HG03280 (cell line): ENCODE results near the gene MARCHF3.
"Not testable (repeated sequence)": the region's sequence is repeated elsewhere in the genome, so short reads cannot be mapped to it uniquely, and the experiment has no call there.

Experiments used
- ATAC-seq: cut with Tn5 transposase; IDR thresholded peaks from one replicate; pipeline ENCODE4 v1.9.1; 2021; ENCODE audit warnings: mild to moderate bottlenecking, moderate library complexity; ENCODE audit not compliant: unreplicated experiment

Gene MARCHF3, protein sequence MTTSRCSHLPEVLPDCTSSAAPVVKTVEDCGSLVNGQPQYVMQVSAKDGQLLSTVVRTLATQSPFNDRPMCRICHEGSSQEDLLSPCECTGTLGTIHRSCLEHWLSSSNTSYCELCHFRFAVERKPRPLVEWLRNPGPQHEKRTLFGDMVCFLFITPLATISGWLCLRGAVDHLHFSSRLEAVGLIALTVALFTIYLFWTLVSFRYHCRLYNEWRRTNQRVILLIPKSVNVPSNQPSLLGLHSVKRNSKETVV

DNA sequence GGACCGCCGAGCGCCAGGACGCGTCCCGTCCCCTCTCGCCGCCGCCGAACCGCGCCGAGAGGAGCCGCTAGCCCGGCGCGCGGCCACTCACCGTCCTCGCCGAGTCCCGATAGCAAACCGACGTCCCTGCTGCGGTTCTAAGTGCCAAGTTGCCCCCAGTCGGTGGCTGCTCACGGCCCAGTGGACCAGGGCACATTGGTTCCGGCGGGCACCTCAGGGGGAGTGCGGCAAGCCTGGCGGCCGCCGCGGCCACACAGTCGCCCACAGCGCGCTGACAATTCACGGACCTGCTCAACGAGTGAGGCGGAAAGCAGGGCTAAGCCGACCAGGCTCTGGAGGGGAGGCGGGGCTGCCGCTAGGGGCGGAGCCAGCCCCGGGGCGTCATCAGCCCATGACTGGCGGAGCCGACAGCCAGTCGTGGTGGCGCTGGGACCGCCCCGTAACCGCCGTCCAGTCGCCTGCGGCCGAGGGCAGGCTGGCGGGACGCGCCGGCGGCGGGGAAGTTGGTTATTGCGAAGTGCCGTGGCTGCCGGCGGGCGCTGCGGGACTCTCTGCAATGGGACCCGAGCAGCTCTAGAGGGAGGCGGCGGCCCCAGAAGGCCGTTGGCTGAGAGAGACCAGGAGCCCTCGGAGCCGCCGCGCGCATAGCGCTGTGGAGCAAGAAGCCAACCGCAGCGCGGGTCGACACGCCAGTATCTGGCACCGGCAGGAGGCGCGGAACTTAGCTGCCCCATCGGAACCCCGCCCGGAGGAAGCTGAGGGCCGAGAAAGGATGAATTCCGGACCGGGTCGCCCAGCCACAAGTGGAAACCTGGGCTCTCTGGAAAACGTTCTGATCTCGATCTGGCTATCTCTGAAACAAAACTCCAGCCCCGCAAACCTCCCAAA, at the start of gene MARCHF3:
Gene MARCHF3 (minus strand): TSS at position 300 of the 888 bp plus-strand sequence. CDS start 112,387 bp downstream, outside the sequence.
- ATAC-seq = peak; percentile 97

- no peak for ATAC-seq
These were observed 49.7 kb upstream of the MARCHF3 start for GRCh38 chr5:127079994-127080491.

- ATAC-seq = no peak
These were observed 47.0 kb upstream of the MARCHF3 start for GRCh38 chr5:127077366-127077765.

DNA sequence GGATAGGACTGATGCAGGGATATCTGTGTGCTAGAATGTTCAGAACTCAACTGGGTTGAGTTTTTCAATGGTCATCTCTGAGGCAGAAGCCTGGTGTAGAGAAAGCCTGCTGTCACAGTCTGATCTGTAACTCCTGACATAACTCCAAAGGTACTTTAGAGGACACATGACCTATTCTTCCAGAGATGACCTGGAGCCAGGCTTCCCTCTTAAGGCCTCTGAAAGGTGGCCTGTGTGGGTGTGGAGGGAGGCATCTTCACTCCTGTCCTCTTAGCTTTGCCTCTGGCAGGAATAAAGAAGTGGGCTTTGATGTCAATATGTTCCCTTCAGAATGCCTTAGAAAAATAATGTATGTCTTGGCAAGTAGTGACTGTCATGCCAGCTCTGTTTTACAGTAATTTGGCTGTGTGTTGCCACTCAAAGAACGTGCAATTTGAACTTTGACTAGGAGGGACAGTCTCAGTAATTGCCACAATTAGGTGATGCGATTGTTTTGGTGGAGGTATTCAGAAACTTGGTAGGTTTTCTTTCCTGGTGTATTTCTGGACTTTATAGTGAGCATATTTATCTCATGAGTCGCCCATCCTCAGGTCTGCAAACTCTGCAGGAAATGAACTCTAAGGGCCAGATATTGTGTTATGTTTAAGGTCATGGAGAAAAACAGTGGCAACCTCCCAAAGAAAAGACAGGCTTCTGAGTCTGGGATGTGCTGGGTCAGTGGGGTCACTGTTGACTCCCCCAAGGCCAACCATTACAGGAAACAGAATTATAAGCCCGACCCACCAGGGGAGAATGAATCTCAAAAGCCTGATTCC, 46.2 kb upstream of the MARCHF3 start:
- no peak for ATAC-seq

DNA sequence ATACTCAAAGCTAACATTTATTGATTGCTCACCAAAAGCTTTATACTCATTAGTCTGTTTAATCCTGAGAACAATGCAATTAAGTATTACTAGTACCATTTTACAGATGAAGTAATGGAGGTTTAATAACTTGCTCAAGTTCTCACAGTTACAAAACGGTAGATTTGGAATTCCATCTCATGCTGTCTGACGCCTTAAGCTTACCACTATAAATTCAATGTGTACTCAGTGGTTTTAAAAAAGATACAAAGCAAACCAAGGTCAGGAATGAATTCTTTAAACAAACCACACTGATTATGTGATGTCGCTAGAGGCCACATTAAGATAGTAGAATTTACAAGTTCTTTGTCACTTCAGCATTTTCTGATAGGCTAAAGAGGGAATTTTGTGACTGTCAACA, 44.1 kb upstream of the MARCHF3 start:
- no peak for ATAC-seq

- ATAC-seq = peak; percentile 100
These were observed 42.8 kb upstream of the MARCHF3 start, which contains the start of gene C5orf63 for GRCh38 chr5:127072861-127073846. Gene C5orf63 (minus strand): TSS chr5:127073502. CDS start chr5:127058995, 14,507 bp downstream.

- ATAC-seq = no peak
These were observed 39.9 kb upstream of the MARCHF3 start for GRCh38 chr5:127070243-127070642.

DNA sequence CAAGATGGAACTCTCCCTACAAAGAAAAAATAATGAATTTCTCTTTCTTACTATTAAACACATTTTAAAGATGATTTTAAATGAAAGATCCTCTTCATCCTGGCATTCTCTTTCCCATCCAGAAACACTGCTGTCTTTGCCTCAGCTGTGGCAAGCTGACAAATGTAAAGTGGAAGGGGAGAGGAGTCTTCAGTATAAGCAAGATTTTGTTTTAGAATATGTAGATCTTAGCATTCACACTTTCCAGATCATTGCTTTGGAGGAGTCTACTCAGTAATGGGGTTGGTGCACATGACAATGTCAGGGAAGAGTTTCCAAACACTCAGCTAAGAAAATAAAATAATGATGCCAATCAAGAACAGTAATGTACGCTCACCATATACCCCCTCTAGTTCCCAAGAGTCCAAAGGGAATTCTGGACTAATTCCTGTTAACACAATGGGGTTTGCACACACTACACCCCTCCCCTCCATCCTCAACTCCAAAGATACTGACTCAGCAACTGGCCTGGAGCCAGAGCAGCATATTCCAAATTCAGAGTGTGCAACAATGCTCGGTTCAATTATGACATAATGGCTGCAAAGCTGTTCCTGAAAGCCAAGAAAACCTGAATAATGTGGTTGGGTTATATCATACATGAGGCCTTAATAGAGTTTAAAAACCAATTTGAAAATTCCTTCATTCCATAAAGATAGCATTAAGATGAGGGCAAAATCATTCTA, 38.3 kb upstream of the MARCHF3 start:
- ATAC-seq = no peak

- ATAC-seq = no peak
These were observed 36.4 kb upstream of the MARCHF3 start for GRCh38 chr5:127066721-127067120.

DNA sequence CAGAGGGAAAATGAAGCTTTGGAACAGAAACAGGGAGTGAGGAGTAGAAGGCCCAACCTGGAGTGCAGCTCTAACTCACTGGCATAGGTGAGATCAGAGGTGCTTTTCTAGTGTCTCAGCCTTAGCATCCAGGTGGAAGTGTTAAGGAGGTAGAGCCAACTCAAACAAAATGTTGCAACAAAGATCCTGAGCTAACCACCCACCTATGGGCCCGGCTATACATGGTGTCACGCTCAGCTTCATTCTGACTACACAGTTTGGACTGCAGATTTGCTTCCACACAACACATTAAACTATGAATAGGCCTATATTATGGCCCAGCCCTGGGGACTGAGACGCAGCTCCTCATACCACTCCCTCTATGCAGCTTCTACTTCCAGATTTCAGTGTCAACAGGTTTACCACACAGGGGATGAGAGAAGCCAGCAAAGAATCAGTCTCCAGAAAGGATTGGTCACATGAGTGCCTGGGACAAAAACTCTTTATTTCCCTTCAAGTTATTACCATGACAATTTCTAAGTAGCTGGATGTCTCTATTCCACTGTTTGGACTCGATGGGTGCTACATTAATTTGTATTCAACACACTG, 34.0 kb upstream of the MARCHF3 start:
- ATAC-seq = no peak

DNA sequence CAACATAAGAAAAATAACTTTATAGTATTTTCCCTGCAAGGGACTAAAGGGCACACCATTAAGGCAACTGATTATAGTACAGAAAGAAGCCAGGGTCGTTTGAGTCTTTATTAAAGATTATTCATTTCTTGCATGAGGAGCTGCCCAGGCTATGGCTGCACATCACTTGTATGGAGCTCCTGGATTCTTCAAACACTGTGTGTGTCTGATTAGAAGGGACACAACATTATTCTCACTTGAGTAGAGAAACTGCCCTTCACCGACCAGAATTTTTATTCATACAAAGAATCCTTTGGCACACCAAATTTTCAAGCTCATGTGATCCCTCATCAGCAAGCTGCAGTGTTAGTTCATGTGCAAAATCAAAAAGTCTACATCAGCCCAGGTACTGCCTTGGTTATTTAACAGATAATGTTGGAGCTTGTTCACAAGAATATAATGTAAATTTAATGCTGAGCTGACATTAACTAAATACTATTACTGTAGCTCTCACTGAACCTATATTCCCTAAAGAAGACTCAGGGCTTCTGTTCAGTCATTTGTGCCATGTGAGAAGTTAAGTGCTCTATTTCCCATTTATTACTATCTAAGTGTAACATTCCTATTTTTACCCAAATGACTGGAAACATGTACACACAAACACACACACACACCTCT, 33.0 kb upstream of the MARCHF3 start:
- no peak for ATAC-seq

- no peak for ATAC-seq
These were observed 31.6 kb upstream of the MARCHF3 start for GRCh38 chr5:127061956-127062355.

DNA sequence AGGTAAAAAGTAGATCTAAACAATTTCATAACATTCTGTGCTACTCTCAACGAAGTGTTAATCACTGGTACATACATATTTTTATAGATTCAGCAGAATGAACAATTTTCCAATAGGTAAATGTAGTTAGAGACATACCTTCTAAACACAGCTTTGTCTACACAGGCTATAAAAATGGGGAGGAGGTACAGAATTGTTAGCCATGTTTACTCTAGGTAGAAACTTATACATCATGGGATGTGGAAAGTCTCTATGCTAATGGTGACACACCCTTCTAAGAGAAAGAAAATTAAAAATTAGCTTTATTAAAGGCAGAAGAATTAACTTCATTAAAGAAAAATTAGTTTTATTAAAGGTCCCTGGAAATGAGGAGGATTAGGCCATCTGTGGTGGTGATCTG, 31.2 kb upstream of the MARCHF3 start:
- ATAC-seq = no peak

DNA sequence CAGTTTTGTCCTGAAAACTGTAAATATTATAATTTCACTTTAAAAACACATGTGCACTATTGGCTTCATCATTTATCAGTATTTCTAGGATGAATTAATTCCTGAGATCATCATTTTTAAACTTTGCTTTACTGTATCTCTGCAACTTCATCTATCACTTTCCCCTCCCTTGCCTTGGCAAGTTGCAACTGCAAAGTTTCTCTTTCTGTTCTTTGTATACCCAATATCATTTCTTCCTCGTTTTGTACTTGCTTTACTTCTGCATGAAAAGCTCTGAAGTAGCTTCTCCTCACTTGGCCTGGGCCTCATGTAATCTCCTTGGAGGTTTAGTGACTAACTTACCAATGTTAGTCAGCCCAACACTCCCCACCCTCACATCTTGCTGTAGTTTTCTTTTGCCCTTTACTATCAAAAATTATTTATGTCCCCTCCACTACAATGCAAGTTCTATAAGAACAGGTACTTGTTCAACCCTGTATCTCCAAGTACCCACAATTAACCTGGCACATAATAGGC, 30.2 kb upstream of the MARCHF3 start:
- no peak for ATAC-seq

DNA sequence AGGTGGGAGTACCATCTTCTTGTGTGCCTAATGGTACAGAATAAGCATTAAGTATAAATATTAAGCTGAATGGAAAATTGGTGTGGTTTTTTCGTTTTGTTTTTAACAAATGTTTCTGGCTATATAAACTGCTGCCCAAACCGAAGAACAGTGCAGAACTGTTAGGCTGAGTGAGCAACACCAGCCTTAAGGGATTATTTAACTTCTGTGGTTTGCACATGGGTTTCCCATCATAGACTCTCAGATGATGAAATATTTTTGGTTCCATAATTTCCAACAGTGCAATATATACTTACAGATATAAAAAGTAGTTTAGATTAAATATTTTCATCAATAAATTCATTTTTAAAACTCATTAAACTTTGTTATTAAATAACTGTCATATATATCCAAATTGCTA, 26.5 kb upstream of the MARCHF3 start:
- no peak for ATAC-seq

GRCh38 chr5:127055880-127056653, 25.7 kb upstream of the MARCHF3 start:
- ATAC-seq = no peak

DNA sequence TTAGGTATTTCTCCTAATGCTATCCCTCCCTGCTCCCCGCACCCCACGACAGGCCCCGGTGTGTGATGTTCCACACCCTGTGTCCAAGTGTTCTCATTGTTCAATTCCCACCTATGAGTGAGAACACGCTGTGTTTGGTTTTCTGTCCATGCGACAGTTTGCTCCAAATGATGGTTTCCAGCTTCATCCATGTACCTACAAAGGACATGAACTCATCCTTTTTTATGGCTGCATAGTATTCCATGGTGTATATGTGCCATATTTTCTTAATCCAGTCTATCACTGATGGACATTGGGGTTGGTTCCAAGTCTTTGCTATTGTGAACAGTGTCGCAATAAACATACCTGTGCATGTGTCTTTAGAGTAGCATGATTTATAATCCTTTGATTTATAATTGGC, 23.2 kb upstream of the MARCHF3 start:
- ATAC-seq = not testable (repeated sequence)
